IMR-90 (cell line): ENCODE measurements around the gene PAWR. TPM values are rescaled to one million over a fixed set of nuclear protein-coding genes. Genes with fewer than 3 reads are reported as not detected.

Experiments
- ATAC-seq: fragments of 200-7000 bp; cut with Tn5 transposase; 2 replicates; pipeline ENCODE4 v1.9.1; 2020; ENCODE audit warnings: low read depth, mild to moderate bottlenecking, moderate library complexity
- BruUV-seq: library from RNA; stranded (reverse); fragments of 400-500 nt; replicated peaks from 2 replicates; lab custom pipeline; 2021; lab: Mats Ljungman, UMichigan
- CTCF ChIA-PET: fragments of 300-600 bp; formaldehyde crosslinking; extraction: SDS; loops from one replicate; lab custom pipeline; 2021; ENCODE audit warnings: antibody characterized with exemption; lab: Yijun Ruan, JAX
- POLR2A ChIA-PET: fragments of 300-600 bp; sonication (Branson Sonifier 250); formaldehyde crosslinking; loops from one replicate; lab custom pipeline; 2022; ENCODE audit warnings: antibody characterized with exemption; ENCODE audit not compliant: unreplicated experiment; lab: Charles Lee
- DNase-seq: peaks from one replicate; pipeline ENCODE4 v3.0.0; 2013
- H2AFZ ChIP-seq: replicated peaks from 2 replicates; pipeline ENCODE3; 2013; ENCODE audit warnings: low read length, mild to moderate bottlenecking; ENCODE audit not compliant: poor library complexity
- H2AK5ac ChIP-seq: 2 replicates; pipeline ENCODE4 v1.6.1; 2013; ENCODE audit warnings: low read depth, low read length, inconsistent platforms
- H2AK9ac ChIP-seq: replicated peaks from 2 replicates; pipeline ENCODE3; 2013; ENCODE audit warnings: mild to moderate bottlenecking, low read depth, low read length, moderate library complexity; ENCODE audit not compliant: poor library complexity
- H2BK120ac ChIP-seq: 2 replicates; pipeline ENCODE4 v1.6.1; 2013; ENCODE audit warnings: low read depth, low read length, inconsistent platforms
- H2BK15ac ChIP-seq: 3 replicates; pipeline ENCODE4 v1.6.1; 2013; ENCODE audit warnings: low read depth, low read length, inconsistent platforms
- H2BK20ac ChIP-seq: 2 replicates; pipeline ENCODE4 v1.6.1; 2013; ENCODE audit warnings: low read depth, mild to moderate bottlenecking, inconsistent platforms, low read length, moderate library complexity
- H2BK5ac ChIP-seq: 2 replicates; pipeline ENCODE4 v1.6.1; 2013; ENCODE audit warnings: mild to moderate bottlenecking, low read depth, low read length, inconsistent platforms; ENCODE audit not compliant: poor library complexity, severe bottlenecking
- H3K14ac ChIP-seq: replicated peaks from 2 replicates; pipeline ENCODE4 v1.6.1; 2013; ENCODE audit warnings: low read depth, low read length, inconsistent platforms
- H3K18ac ChIP-seq: 2 replicates; pipeline ENCODE4 v1.6.1; 2013; ENCODE audit warnings: low read depth, low read length, control low read depth
- H3K23ac ChIP-seq: 2 replicates; pipeline ENCODE4 v1.6.1; 2013; ENCODE audit warnings: low read depth, low read length, inconsistent platforms
- H3K27ac ChIP-seq: 2 replicates; pipeline ENCODE4 v1.5.1; 2013; ENCODE audit warnings: mild to moderate bottlenecking, control low read depth, low read length; ENCODE audit not compliant: insufficient read depth
- H3K27me3 ChIP-seq: 2 replicates; pipeline ENCODE4 v1.6.1; 2013; ENCODE audit warnings: low read length; ENCODE audit not compliant: control insufficient read depth, insufficient read depth
- H3K36me3 ChIP-seq: 2 replicates; pipeline ENCODE4 v1.6.1; 2013; ENCODE audit warnings: low read length, mixed read lengths; ENCODE audit not compliant: control insufficient read depth, insufficient read depth
- H3K4ac ChIP-seq: 2 replicates; pipeline ENCODE4 v1.6.1; 2013; ENCODE audit warnings: low read depth, low read length, inconsistent platforms
- H3K4me1 ChIP-seq: 2 replicates; pipeline ENCODE4 v1.6.1; 2013; ENCODE audit warnings: low read length, mixed read lengths; ENCODE audit not compliant: control insufficient read depth, insufficient read depth
- H3K4me2 ChIP-seq: 2 replicates; pipeline ENCODE4 v1.6.1; 2013; ENCODE audit warnings: low read depth, mild to moderate bottlenecking, control low read depth, low read length, moderate library complexity
- H3K4me3 ChIP-seq: 2 replicates; pipeline ENCODE4 v1.5.1; 2013; ENCODE audit warnings: low read depth, mild to moderate bottlenecking, control low read depth, low read length, moderate library complexity; ENCODE audit not compliant: insufficient read depth
- H3K56ac ChIP-seq: 2 replicates; pipeline ENCODE4 v1.6.1; 2013; ENCODE audit warnings: low read length, inconsistent platforms; ENCODE audit not compliant: insufficient read depth; ENCODE audit errors: extremely low read depth
- H3K79me1 ChIP-seq, 2 experiments: 2 replicates each; pipeline ENCODE4 v1.6.1; 2013; ENCODE audit warnings: low read length in 2 of 2, inconsistent platforms in 1 of 2, low read depth in 1 of 2
- H3K9ac ChIP-seq: 2 replicates; pipeline ENCODE4 v1.6.1; 2013; ENCODE audit warnings: low read depth, low read length, control low read depth
- H3K9me1 ChIP-seq: 2 replicates; pipeline ENCODE4 v1.6.1; 2013; ENCODE audit warnings: low read length, inconsistent platforms; ENCODE audit not compliant: insufficient read depth
- H3K9me3 ChIP-seq: 2 replicates; pipeline ENCODE4 v1.6.1; 2013; ENCODE audit warnings: low read length; ENCODE audit not compliant: control insufficient read depth, insufficient read depth
- H4K20me1 ChIP-seq: 2 replicates; pipeline ENCODE4 v1.6.1; 2013; ENCODE audit warnings: low read length, inconsistent platforms; ENCODE audit not compliant: insufficient read depth
- H4K5ac ChIP-seq: 2 replicates; pipeline ENCODE4 v1.6.1; 2013; ENCODE audit warnings: mild to moderate bottlenecking, low read depth, low read length, control low read depth
- H4K8ac ChIP-seq, 2 experiments: 2 replicates each; pipeline ENCODE4 v1.6.1; 2013; ENCODE audit warnings: low read depth in 2 of 2, low read length in 2 of 2, control low read depth in 1 of 2, inconsistent platforms in 1 of 2
- H4K91ac ChIP-seq: 2 replicates; pipeline ENCODE4 v1.6.1; 2013; ENCODE audit warnings: low read depth, low read length, inconsistent platforms; ENCODE audit not compliant: insufficient read depth
- MAFK ChIP-seq: IDR thresholded peaks from 2 replicates; pipeline ENCODE4 v1.6.1; 2012; ENCODE audit warnings: low read depth, low read length, improper control_type of control experiment
- POLR2A ChIP-seq: IDR thresholded peaks from 2 replicates; pipeline ENCODE4 v1.6.1; 2012; ENCODE audit warnings: mild to moderate bottlenecking, low read depth, low read length
- WGBS, 2 experiments: methylation state at CpG; one replicate each; pipeline versions ENCODE4 v1.1.5 to v1.1.7; 2013; ENCODE audit warnings: missing lambda C conversion rate in 2 of 2; ENCODE audit not compliant: insufficient read length in 1 of 2; ENCODE audit errors: extremely low coverage in 2 of 2; 5-methylcytosine and 5-hydroxymethylcytosine counted together
- dilution Hi-C: fragments of 300-500 bp; cut with HindIII; formaldehyde crosslinking; loops from one replicate; pipeline ENCODE4 v1.14.3; 2018; ENCODE audit warnings: low sequenced_read_pairs; ENCODE audit not compliant: unreplicated experiment
- in situ Hi-C: fragments of 300-500 bp; cut with MboI; formaldehyde crosslinking; loops from 3 replicates; pipeline ENCODE4 v1.14.3; 2019; ENCODE audit warnings: low sequenced_read_pairs, inconsistent platforms, mixed read lengths
- intact Hi-C: fragments of 100-400 bp; cut with micrococcal nuclease; formaldehyde crosslinking; loops from 2 replicates; pipeline ENCODE4 v1.10.0; 2022
- polyA plus RNA-seq, 3 experiments: library from polyadenylated mRNA; depleted of rRNA; stranded (reverse); fragments of >200 nt; gene quantifications; 2 replicates each; pipeline ENCODE4 v1.2.3, GENCODE V29; 2012; ENCODE audit warnings: low replicate concordance in 1 of 3
- total RNA-seq: library from RNA; depleted of rRNA; stranded (reverse); fragments of >200 nt; gene quantifications from 2 replicates; pipeline ENCODE4 v1.2.3, GENCODE V29; 2012

The PAWR gene
- total and polyA plus RNA-seq, 2 of the 4 experiments (the other 2 are of a cell fraction), result 13.2 to 13.6 TPM

- Histone ChIP-seq H2BK15ac (no peak overlapping the region), H3K18ac (no peak overlapping the region), H3K9ac (no peak overlapping the region), H3K23ac (no peak overlapping the region), H2BK20ac (no peak overlapping the region), H2AK5ac (no peak overlapping the region), H3K14ac (no peak overlapping the region), H3K27me3 (no peaks in the 10 kb centered on the region), H2AFZ (no peak overlapping the region), H4K91ac (no peak overlapping the region), H3K4me1 (no peaks in the 10 kb centered on the region), H3K4ac (no peak overlapping the region), H2BK5ac (no peak overlapping the region), H4K5ac (no peak overlapping the region), H4K8ac (no peak overlapping the region; a peak in 1 of 4 replicates), H3K4me3 (no peak overlapping the region), H3K9me1 (peaks cover 9% of the 10 kb centered on the region), H3K79me1 (peaks cover 24 to 40% of the 10 kb centered on the region in 2 experiments), H3K27ac (no peak overlapping the region), H2AK9ac (no peak overlapping the region), H4K20me1 (no peaks in the 10 kb centered on the region), H3K9me3 (no peaks in the 10 kb centered on the region), H3K36me3 (peaks cover 12% of the 10 kb centered on the region), H3K56ac (no peak overlapping the region), H3K4me2 (no peak overlapping the region), H2BK120ac (no peak overlapping the region)
- ChIA-PET CTCF (interaction anchor here (0.6 kb wide), 2 partner anchors 13 kb away, joined by 3 to 4 read pairs; no protein-coding TSS in a partner anchor), POLR2A (interaction anchor here (0.6 kb wide), 1 partner anchor 881 kb away, joined by 4 read pairs; no protein-coding TSS in a partner anchor)
- ATAC-seq (no peak), DNase-seq (no peak)
- intact Hi-C loops (no loop called here), dilution Hi-C loops (no loop called here), in situ Hi-C loops (no loop called here)
- TF ChIP-seq MAFK, result peak; percentile 29; the same call in 1 of the 2 replicates
- no peak for TF ChIP-seq POLR2A
- no CpG with 5 or more reads among the region's 7 CpGs for WGBS, 2 experiments
- no TSS peak for BruUV-seq
Observed at GRCh38 chr12:79615596-79616560, 74.9 kb downstream of the PAWR start.
